Type B pancreatic cell (in vitro differentiated cells): Measurements from ENCODE around the gene RSF1. TPM values are rescaled to one million over a fixed set of nuclear protein-coding genes. Genes with fewer than 3 reads are reported as not detected.

ENCODE experiments used
- DNase-seq: peaks from one replicate; pipeline ENCODE4 v3.0.0; 2021; ENCODE audit warnings: mixed read lengths; ENCODE audit not compliant: unreplicated experiment; ENCODE audit errors: extremely low spot score
- H3K27ac Mint-ChIP-seq: 2 replicates; pipeline ENCODE4 v1.8.0; 2021; ENCODE audit warnings: mild to moderate bottlenecking, mixed read lengths
- H3K27me3 Mint-ChIP-seq: 2 replicates; pipeline ENCODE4 v1.8.0; 2021; ENCODE audit warnings: mixed read lengths
- H3K36me3 Mint-ChIP-seq: 2 replicates; pipeline ENCODE4 v1.8.0; 2021; ENCODE audit warnings: mixed read lengths
- H3K4me1 Mint-ChIP-seq: one replicate; pipeline ENCODE4 v1.8.0; 2021; ENCODE audit warnings: mixed read lengths; ENCODE audit not compliant: unreplicated experiment
- H3K4me3 Mint-ChIP-seq: 2 replicates; pipeline ENCODE4 v1.8.0; 2021; ENCODE audit warnings: mild to moderate bottlenecking, mixed read lengths
- H3K9me3 Mint-ChIP-seq: 2 replicates; pipeline ENCODE4 v1.8.0; 2021; ENCODE audit warnings: mixed read lengths
- CTCF ChIP-seq: fragments of 200-600 bp; sonication (generic); conservative IDR thresholded peaks from 2 replicates; pipeline ENCODE4 v1.5.0; 2021; ENCODE audit warnings: antibody characterized with exemption, mild to moderate bottlenecking
- total RNA-seq: library from RNA; stranded (reverse); gene quantifications from 2 replicates; pipeline ENCODE4 v1.2.1, GENCODE V29; 2021; ENCODE audit warnings: low replicate concordance

RSF1 gene
- total RNA-seq, 1 donor from 2014 or later = 74.2 TPM

- DNase-seq = no peak
- Mint-ChIP-seq H3K4me3 (no peak overlapping the region), H3K27ac (no peak overlapping the region), H3K4me1 (peaks cover 26% of the 10 kb centered on the region), H3K27me3 (no peaks in the 10 kb centered on the region), H3K36me3 (peaks cover 7% of the 10 kb centered on the region), H3K9me3 (peaks cover 5% of the 10 kb centered on the region)
- no peak for TF ChIP-seq CTCF
Observed at GRCh38 chr11:77775936-77776335, 44.6 kb downstream of the RSF1 start.

- no peak overlapping the region for H3K27ac Mint-ChIP-seq
- no peak for DNase-seq
Observed at GRCh38 chr11:77771135-77771534, 49.4 kb downstream of the RSF1 start.

GRCh38 chr11:77770629-77771028 is 49.9 kb downstream of the RSF1 start:
- Mint-ChIP-seq H3K9me3 (no peaks in the 10 kb centered on the region), H3K36me3 (peaks cover 11% of the 10 kb centered on the region), H3K27ac (no peak overlapping the region), H3K27me3 (no peaks in the 10 kb centered on the region), H3K4me1 (peaks cover 17% of the 10 kb centered on the region), H3K4me3 (no peak overlapping the region)
- no peak for DNase-seq
- TF ChIP-seq CTCF = no peak

More at GRCh38 chr11:77771135-77771534, 49.4 kb downstream of the RSF1 start:
- Mint-ChIP-seq H3K36me3 (peaks cover 11% of the 10 kb centered on the region), H3K27me3 (no peaks in the 10 kb centered on the region), H3K4me3 (no peak overlapping the region), H3K9me3 (no peaks in the 10 kb centered on the region), H3K4me1 (peaks cover 17% of the 10 kb centered on the region)
- no peak for TF ChIP-seq CTCF

- Mint-ChIP-seq H3K4me1 (no peaks in the 10 kb centered on the region), H3K27me3 (no peaks in the 10 kb centered on the region), H3K9me3 (no peaks in the 10 kb centered on the region), H3K4me3 (no peak overlapping the region), H3K27ac (no peak overlapping the region), H3K36me3 (peaks cover 21% of the 10 kb centered on the region)
- no peak for DNase-seq
- no peak for TF ChIP-seq CTCF
Observed at GRCh38 chr11:77762426-77762825, 58.1 kb downstream of the RSF1 start.

GRCh38 chr11:77761491-77761890 is 59.0 kb downstream of the RSF1 start:
- Mint-ChIP-seq H3K27ac (no peak overlapping the region), H3K36me3 (peaks cover 21% of the 10 kb centered on the region), H3K4me3 (no peak overlapping the region), H3K4me1 (no peaks in the 10 kb centered on the region), H3K9me3 (no peaks in the 10 kb centered on the region), H3K27me3 (no peaks in the 10 kb centered on the region)
- no peak for TF ChIP-seq CTCF
- DNase-seq = no peak

GRCh38 chr11:77758331-77758730 is 62.2 kb downstream of the RSF1 start:
- TF ChIP-seq CTCF = no peak
- Mint-ChIP-seq H3K9me3 (no peaks in the 10 kb centered on the region), H3K4me3 (no peak overlapping the region), H3K27ac (no peak overlapping the region), H3K27me3 (no peaks in the 10 kb centered on the region), H3K4me1 (no peaks in the 10 kb centered on the region), H3K36me3 (peaks cover 25% of the 10 kb centered on the region)
- no peak for DNase-seq
